Immature natural killer cell (primary cell): ENCODE results near the gene BCO2. TPM values are rescaled to one million over a fixed set of nuclear protein-coding genes. Genes with fewer than 3 reads are reported as not detected.

Experiments
- DNase-seq, 3 donors: peaks; one replicate each; pipeline ENCODE4 v3.0.0; 2022; ENCODE audit warnings: mixed read lengths in 1 of 3
- H3K27ac Mint-ChIP-seq, 6 donors: one replicate each; pipeline ENCODE4 v1.8.0; 2020; ENCODE audit warnings: mixed read lengths in 6 of 6, mild to moderate bottlenecking in 5 of 6, inconsistent platforms in 4 of 6, moderate library complexity in 3 of 6
- H3K27me3 Mint-ChIP-seq, 3 donors: one replicate each; pipeline ENCODE4 v1.8.0; 2020 to 2021; ENCODE audit warnings: low read depth in 3 of 3, mild to moderate bottlenecking in 3 of 3, mixed read lengths in 3 of 3, moderate library complexity in 3 of 3, inconsistent platforms in 1 of 3
- H3K36me3 Mint-ChIP-seq, 3 donors: one replicate each; pipeline ENCODE4 v1.8.0; 2020; ENCODE audit warnings: mixed read lengths in 3 of 3, inconsistent platforms in 2 of 3, mild to moderate bottlenecking in 2 of 3
- H3K4me1 Mint-ChIP-seq, 2 donors: one replicate each; pipeline ENCODE4 v1.8.0; 2020; ENCODE audit warnings: inconsistent platforms in 2 of 2, mild to moderate bottlenecking in 2 of 2, mixed read lengths in 2 of 2, moderate library complexity in 1 of 2
- H3K4me3 Mint-ChIP-seq, 5 donors: one replicate each; pipeline ENCODE4 v1.8.0; 2020; ENCODE audit warnings: mild to moderate bottlenecking in 5 of 5, mixed read lengths in 5 of 5, inconsistent platforms in 3 of 5, moderate library complexity in 3 of 5
- H3K9me3 Mint-ChIP-seq, 6 donors: one replicate each; pipeline ENCODE4 v1.8.0; 2020; ENCODE audit warnings: mild to moderate bottlenecking in 6 of 6, mixed read lengths in 6 of 6, inconsistent platforms in 4 of 6, moderate library complexity in 3 of 6
- polyA plus RNA-seq, 3 donors: library from polyadenylated mRNA; unstranded; fragments of 300-500 nt; fragmentation: Illumina TruSeq; gene quantifications; one replicate each; pipeline ENCODE4 v1.2.3, GENCODE V29; 2021

BCO2 gene
- polyA plus RNA-seq, 3 donors from 2014 or later = 0.41 to 2.7 (median 2.1) TPM

DNA sequence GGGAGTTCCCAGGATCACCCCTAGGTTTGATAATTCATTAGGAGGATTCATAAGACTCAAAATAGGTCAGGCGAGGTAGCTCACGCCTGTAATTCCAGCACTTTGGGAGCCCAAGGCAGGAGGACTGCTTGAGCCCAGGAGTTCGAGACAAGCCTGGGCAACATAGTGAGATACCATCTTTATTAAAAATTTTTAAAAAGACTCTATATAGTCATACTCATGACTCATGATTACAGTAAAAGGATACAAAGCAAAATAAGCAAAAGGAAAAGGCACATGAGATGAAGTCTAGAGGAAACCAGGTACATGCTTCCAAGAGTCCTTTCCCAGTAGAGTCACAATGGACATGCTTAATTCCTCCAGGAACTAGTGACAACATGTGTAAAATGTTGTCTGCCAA, 37.0 kb downstream of the BCO2 start:
- peak overlapping the region in 1 of 5 donors; percentile 67 for H3K4me3 Mint-ChIP-seq
- no peaks in the 10 kb centered on the region for H3K9me3 Mint-ChIP-seq
- no peak overlapping the region for H3K27ac Mint-ChIP-seq
- H3K27me3 Mint-ChIP-seq = peaks cover 0 to 4% (median 0%) of the 10 kb centered on the region in 3 donors
- H3K36me3 Mint-ChIP-seq = no peaks in the 10 kb centered on the region
- DNase-seq = no peak
- H3K4me1 Mint-ChIP-seq = peaks cover 0 to 14% of the 10 kb centered on the region in 2 donors

- no peak overlapping the region for H3K4me3 Mint-ChIP-seq
- H3K9me3 Mint-ChIP-seq = no peaks in the 10 kb centered on the region
- peaks cover 0 to 14% of the 10 kb centered on the region in 2 donors for H3K4me1 Mint-ChIP-seq
- DNase-seq = no peak
- H3K27me3 Mint-ChIP-seq = peaks cover 0 to 2% (median 0%) of the 10 kb centered on the region in 3 donors
- H3K36me3 Mint-ChIP-seq = no peaks in the 10 kb centered on the region
- H3K27ac Mint-ChIP-seq = no peak overlapping the region
Measured at GRCh38 chr11:112212710-112213109, 37.4 kb downstream of the BCO2 start.

DNA sequence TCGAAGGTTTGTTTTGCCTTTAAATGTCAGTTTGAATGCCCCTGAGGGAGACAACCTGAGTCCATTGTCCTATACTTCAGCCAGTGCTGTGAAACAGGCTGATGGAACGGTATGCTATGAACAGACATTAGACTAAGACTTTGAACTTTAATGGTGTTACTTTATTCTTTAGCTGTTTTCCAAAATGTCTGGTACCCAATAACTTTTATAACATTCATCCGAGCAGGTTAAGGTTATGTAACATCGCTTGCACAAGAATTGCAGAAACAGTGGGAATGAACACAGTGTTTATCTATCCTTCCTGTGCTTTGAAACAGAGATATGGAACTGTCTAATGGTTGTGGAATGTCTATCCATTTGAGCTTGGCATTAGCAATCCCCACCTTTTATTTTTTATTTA, 38.4 kb downstream of the BCO2 start:
- Mint-ChIP-seq H3K4me1 (peaks cover 0 to 14% of the 10 kb centered on the region in 2 donors), H3K27me3 (peaks cover 0 to 2% (median 0%) of the 10 kb centered on the region in 3 donors), H3K27ac (no peak overlapping the region), H3K9me3 (no peaks in the 10 kb centered on the region), H3K4me3 (no peak overlapping the region), H3K36me3 (no peaks in the 10 kb centered on the region)
- DNase-seq = no peak

- no peak overlapping the region for H3K27ac Mint-ChIP-seq
- DNase-seq = no peak
- peaks cover 0 to 2% (median 0%) of the 10 kb centered on the region in 3 donors for H3K27me3 Mint-ChIP-seq
- H3K9me3 Mint-ChIP-seq = no peaks in the 10 kb centered on the region
- H3K36me3 Mint-ChIP-seq = no peaks in the 10 kb centered on the region
- no peak overlapping the region for H3K4me3 Mint-ChIP-seq
- peaks cover 2 to 19% of the 10 kb centered on the region in 2 donors for H3K4me1 Mint-ChIP-seq
Measured at GRCh38 chr11:112215621-112216020, 40.3 kb downstream of the BCO2 start.

GRCh38 chr11:112216561-112217105, 41.3 kb downstream of the BCO2 start:
- Mint-ChIP-seq H3K27ac (no peak overlapping the region), H3K36me3 (no peaks in the 10 kb centered on the region), H3K4me3 (no peak overlapping the region), H3K4me1 (peaks cover 2 to 11% of the 10 kb centered on the region in 2 donors), H3K9me3 (no peaks in the 10 kb centered on the region), H3K27me3 (peaks cover 0 to 2% (median 0%) of the 10 kb centered on the region in 3 donors)
- no peak for DNase-seq

DNA sequence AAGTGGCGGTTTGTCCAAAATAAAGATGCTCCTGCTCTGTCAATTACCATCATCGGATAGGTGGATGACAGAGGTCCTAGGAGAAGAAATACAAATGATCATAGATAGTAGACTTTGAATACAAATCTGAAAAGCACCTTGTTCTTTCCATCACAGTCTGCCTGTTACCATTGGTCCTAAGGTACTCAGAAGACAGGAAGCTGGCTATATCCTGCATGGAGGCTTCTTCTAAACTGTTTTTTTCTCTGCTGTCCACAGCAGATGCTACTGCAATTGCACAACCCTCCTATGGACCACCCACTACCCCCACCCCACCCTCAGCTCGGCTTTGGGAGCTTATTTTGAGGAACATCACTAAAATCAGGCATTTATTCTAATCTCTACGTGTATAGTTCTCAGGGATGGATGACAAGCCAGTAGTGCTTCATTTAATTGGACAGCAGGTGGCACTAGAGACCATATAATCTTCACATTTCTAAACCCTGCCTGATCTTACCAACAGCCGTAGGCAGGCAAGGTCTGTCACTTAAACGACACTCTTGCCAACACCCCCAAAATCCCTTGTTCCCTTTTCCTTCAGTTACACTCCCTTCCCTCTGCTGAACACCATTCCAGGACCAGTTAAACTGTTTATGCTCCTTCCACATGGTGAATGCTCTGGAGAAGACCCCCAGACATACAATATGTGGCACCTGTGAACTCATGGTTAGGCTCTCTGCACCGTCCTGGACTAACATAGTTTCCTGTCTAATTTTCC, 44.3 kb downstream of the BCO2 start:
- peak overlapping the region in 1 of 6 donors; percentile 22 for H3K27ac Mint-ChIP-seq
- H3K36me3 Mint-ChIP-seq = no peaks in the 10 kb centered on the region
- no peak overlapping the region for H3K4me3 Mint-ChIP-seq
- no peaks in the 10 kb centered on the region for H3K27me3 Mint-ChIP-seq
- peaks cover 2 to 5% of the 10 kb centered on the region in 2 donors for H3K4me1 Mint-ChIP-seq
- no peaks in the 10 kb centered on the region for H3K9me3 Mint-ChIP-seq
- peak; percentile 63 to 73 (median 65) for DNase-seq

- Mint-ChIP-seq H3K4me3 (no peak overlapping the region), H3K27me3 (peaks cover 3% of the 10 kb centered on the region in 3 donors), H3K36me3 (no peaks in the 10 kb centered on the region), H3K4me1 (peaks cover 5 to 6% of the 10 kb centered on the region in 2 donors), H3K9me3 (no peaks in the 10 kb centered on the region), H3K27ac (no peak overlapping the region)
- no peak for DNase-seq
Measured at GRCh38 chr11:112221274-112221835, 46.0 kb downstream of the BCO2 start.

DNA sequence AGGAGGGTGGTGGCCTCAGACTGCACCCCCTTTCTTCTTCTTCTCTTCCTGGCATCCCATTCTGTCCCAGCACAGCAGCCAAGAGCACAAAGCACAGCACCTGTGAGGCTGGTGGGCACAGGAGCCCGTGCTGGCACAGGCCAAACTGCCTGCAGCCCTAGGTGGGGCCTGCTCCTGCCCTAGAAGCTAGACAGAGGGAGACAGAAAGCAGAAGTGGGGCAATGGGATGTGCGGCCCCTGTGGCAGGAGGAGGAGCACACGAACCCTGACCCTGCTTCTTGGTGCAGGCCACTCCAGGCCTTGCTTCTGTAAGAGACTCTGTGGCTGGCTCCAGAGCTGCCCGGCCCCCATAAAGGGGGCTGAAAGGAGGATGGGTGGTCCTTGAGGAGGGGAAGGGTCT, 47.0 kb downstream of the BCO2 start:
- H3K27me3 Mint-ChIP-seq = peaks cover 3 to 7% (median 5%) of the 10 kb centered on the region in 3 donors
- peaks cover 13% of the 10 kb centered on the region in 2 donors for H3K4me1 Mint-ChIP-seq
- H3K4me3 Mint-ChIP-seq = no peak overlapping the region
- no peaks in the 10 kb centered on the region for H3K9me3 Mint-ChIP-seq
- H3K27ac Mint-ChIP-seq = no peak overlapping the region
- H3K36me3 Mint-ChIP-seq = no peaks in the 10 kb centered on the region
- no peak for DNase-seq

DNA sequence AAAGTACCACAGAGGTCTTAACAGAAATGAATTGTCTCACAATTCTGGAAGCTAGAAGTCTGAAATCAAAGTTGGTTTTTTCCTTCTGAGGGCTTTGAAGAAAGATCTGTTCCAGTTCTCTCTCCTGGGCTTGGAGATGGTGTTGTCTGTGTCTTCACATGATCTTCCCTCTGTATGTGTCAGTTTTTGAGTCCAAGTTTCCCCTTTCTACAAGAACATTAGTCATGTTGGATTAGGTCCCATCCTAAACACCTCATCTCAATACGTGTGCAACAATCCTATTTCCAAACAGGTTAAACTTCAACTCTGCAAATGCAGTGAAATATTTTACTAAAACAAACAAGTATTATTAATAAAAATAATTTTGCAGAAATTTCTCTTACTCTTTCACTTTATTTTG, 47.8 kb downstream of the BCO2 start:
- H3K4me3 Mint-ChIP-seq = no peak overlapping the region
- peak overlapping the region in 1 of 6 donors; percentile 2 for H3K27ac Mint-ChIP-seq
- DNase-seq = no peak
- peaks cover 18 to 21% of the 10 kb centered on the region in 2 donors for H3K4me1 Mint-ChIP-seq
- peaks cover 3 to 7% (median 5%) of the 10 kb centered on the region in 3 donors for H3K27me3 Mint-ChIP-seq
- no peaks in the 10 kb centered on the region for H3K9me3 Mint-ChIP-seq
- H3K36me3 Mint-ChIP-seq = peaks cover 0 to under 1% (median 0%) of the 10 kb centered on the region in 3 donors

DNA sequence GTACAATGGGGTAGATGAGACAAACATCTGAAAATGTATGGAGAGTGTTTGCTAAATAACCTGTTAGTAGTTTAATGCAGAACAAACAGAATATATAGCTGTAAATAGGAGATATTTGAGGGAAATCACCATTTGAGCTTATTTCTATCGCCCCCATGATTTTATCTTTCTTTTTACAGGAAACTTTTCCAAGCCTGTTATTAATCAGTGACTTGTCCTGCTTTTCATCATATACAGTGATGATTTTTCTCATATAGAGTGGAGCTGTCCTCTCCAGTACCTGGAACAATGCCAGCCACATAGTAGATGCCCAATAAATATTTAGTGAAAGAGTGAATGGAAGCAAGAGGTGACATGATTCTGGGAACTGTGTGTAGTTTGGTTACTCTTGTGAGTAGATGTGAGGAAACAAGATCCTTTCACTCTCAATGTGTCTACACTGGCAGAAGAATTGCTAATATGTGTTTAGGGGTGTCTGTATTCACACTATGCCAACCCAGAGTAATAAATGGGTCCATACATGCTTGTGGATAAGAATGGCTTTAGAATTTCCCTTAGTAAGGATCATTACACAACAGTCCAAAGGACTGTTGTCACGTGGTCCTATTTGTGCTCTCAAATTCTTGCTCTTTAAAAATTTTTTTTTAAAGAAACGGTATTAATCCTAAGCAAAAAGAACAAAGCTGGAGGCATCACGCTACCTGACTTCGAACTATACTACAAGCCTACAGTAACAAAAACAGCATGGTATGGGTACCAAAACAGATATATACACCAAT, 48.6 kb downstream of the BCO2 start:
- no peak for DNase-seq
- Mint-ChIP-seq H3K27ac (peak overlapping the region in 2 of 6 donors; percentile 38 to 96), H3K27me3 (peaks cover 3 to 7% (median 5%) of the 10 kb centered on the region in 3 donors), H3K36me3 (peaks cover 0 to 9% (median 0%) of the 10 kb centered on the region in 3 donors), H3K9me3 (no peaks in the 10 kb centered on the region), H3K4me3 (peak overlapping the region in 2 of 5 donors; percentile 70 to 97), H3K4me1 (peaks cover 22 to 29% of the 10 kb centered on the region in 2 donors)

DNA sequence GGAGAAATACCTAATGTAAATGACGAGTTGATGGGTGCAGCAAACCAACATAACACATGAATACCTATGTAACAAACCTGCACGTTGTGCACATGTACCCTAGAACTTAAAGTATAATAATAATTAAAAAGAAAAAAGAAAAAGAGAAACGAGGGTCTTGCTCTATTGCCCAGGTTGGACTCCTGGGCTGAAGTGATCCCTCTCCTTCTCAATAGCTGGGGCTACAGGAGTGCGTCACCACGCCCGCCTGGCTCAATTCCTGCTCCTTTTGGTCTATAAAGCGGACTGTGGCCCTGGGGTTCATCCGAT, 50.4 kb downstream of the BCO2 start:
- peaks cover 3 to 7% (median 5%) of the 10 kb centered on the region in 3 donors for H3K27me3 Mint-ChIP-seq
- peak overlapping the region; percentile 96 to 99 (median 99) for H3K27ac Mint-ChIP-seq
- peak overlapping the region; percentile 90 to 97 (median 96) for H3K4me3 Mint-ChIP-seq
- H3K9me3 Mint-ChIP-seq = no peaks in the 10 kb centered on the region
- peaks cover 5 to 16% (median 13%) of the 10 kb centered on the region in 3 donors for H3K36me3 Mint-ChIP-seq
- DNase-seq = no peak
- H3K4me1 Mint-ChIP-seq = peaks cover 20 to 26% of the 10 kb centered on the region in 2 donors

GRCh38 chr11:112226062-112226830, 50.9 kb downstream of the BCO2 start, which contains the start of gene PTS:
PTS (plus strand) TSS chr11:112226428; CDS start chr11:112226444, 16 bp downstream.
- Mint-ChIP-seq H3K4me3 (peak within 1 kb of the TSS; percentile 90 to 97 (median 96)), H3K4me1 (peaks cover 20 to 26% of the 10 kb centered on the region in 2 donors), H3K27ac (peak within 1 kb of the TSS; percentile 96 to 99 (median 99)), H3K27me3 (peaks cover 3 to 7% (median 5%) of the 10 kb centered on the region in 3 donors), H3K9me3 (no peaks in the 10 kb centered on the region), H3K36me3 (peaks cover 5 to 17% (median 16%) of the 10 kb centered on the region in 3 donors)
- peak; percentile 89 to 91 (median 90) for DNase-seq
